Measurements from ENCODE around the gene RALGAPA1. TPM values are rescaled to one million over a fixed set of nuclear protein-coding genes. Genes with fewer than 3 reads are reported as not detected.
"Not testable (repeated sequence)": the region's sequence is repeated elsewhere in the genome, so short reads cannot be mapped to it uniquely, and the experiment has no call there.

The RALGAPA1 gene
- total and polyA plus RNA-seq, 4 donors, result 64.9 to 189 (median 86.1) TPM

GRCh38 chr14:35653045-35653444, 156.1 kb downstream of the RALGAPA1 start:
- Histone ChIP-seq H3K4me1 (ENCODE audit: control insufficient read depth, insufficient read depth, low read length) (no peaks in the 10 kb centered on the region), H3K4me3 (ENCODE audit: low read depth, low read length) (no peak overlapping the region), H3K27ac (ENCODE audit: low read depth, low read length) (no peak overlapping the region), H3K27me3 (ENCODE audit: control insufficient read depth, insufficient read depth, low read length) (no peaks in the 10 kb centered on the region), H3K9me3 (ENCODE audit: control insufficient read depth, insufficient read depth, low read length) (no peaks in the 10 kb centered on the region), H3K36me3 (ENCODE audit: control insufficient read depth, insufficient read depth, low read length) (peaks cover 10% of the 10 kb centered on the region)
- DNase-seq (ENCODE audit: low read depth in 4 of 6, low spot score in 6 of 6), result no peak
- 100% methylated on average over 1 of the region's 1 CpG for WGBS (ENCODE audit: insufficient coverage)

GRCh38 chr14:35643513-35643912, 165.6 kb downstream of the RALGAPA1 start:
- Histone ChIP-seq H3K4me1 (ENCODE audit: control insufficient read depth, insufficient read depth, low read length) (no peaks in the 10 kb centered on the region), H3K36me3 (ENCODE audit: control insufficient read depth, insufficient read depth, low read length) (peaks cover 23% of the 10 kb centered on the region), H3K4me3 (ENCODE audit: low read depth, low read length) (no peak overlapping the region), H3K27ac (ENCODE audit: low read depth, low read length) (no peak overlapping the region), H3K9me3 (ENCODE audit: control insufficient read depth, insufficient read depth, low read length) (peaks cover 1% of the 10 kb centered on the region), H3K27me3 (ENCODE audit: control insufficient read depth, insufficient read depth, low read length) (no peaks in the 10 kb centered on the region)
- no peak for DNase-seq (ENCODE audit: low read depth in 4 of 6, low spot score in 6 of 6)

GRCh38 chr14:35637851-35638250, 171.2 kb downstream of the RALGAPA1 start:
- Histone ChIP-seq H3K27ac (ENCODE audit: low read depth, low read length) (no peak overlapping the region), H3K27me3 (ENCODE audit: control insufficient read depth, insufficient read depth, low read length) (no peaks in the 10 kb centered on the region), H3K36me3 (ENCODE audit: control insufficient read depth, insufficient read depth, low read length) (peaks cover 3% of the 10 kb centered on the region), H3K9me3 (ENCODE audit: control insufficient read depth, insufficient read depth, low read length) (no peaks in the 10 kb centered on the region), H3K4me3 (ENCODE audit: low read depth, low read length) (no peak overlapping the region), H3K4me1 (ENCODE audit: control insufficient read depth, insufficient read depth, low read length) (no peaks in the 10 kb centered on the region)
- no CpG with 5 or more reads among the region's 2 CpGs for WGBS (ENCODE audit: insufficient coverage)
- no peak for DNase-seq (ENCODE audit: low read depth in 4 of 6, low spot score in 6 of 6)

GRCh38 chr14:35637269-35637668, 171.8 kb downstream of the RALGAPA1 start:
- peaks cover 3% of the 10 kb centered on the region for H3K36me3 ChIP-seq (ENCODE audit: control insufficient read depth, insufficient read depth, low read length)
- no peak overlapping the region for H3K4me3 ChIP-seq (ENCODE audit: low read depth, low read length)
- no peaks in the 10 kb centered on the region for H3K9me3 ChIP-seq (ENCODE audit: control insufficient read depth, insufficient read depth, low read length)
- DNase-seq (ENCODE audit: low read depth in 4 of 6, low spot score in 6 of 6), result no peak
- no peaks in the 10 kb centered on the region for H3K27me3 ChIP-seq (ENCODE audit: control insufficient read depth, insufficient read depth, low read length)
- WGBS (ENCODE audit: insufficient coverage), result no CpG with 5 or more reads among the region's 2 CpGs
- no peak overlapping the region for H3K27ac ChIP-seq (ENCODE audit: low read depth, low read length)
- H3K4me1 ChIP-seq (ENCODE audit: control insufficient read depth, insufficient read depth, low read length), result no peaks in the 10 kb centered on the region

- WGBS (ENCODE audit: insufficient coverage), result no CpG with 5 or more reads among the region's 1 CpG
Observed at GRCh38 chr14:35632676-35633075, 176.4 kb downstream of the RALGAPA1 start.

GRCh38 chr14:35632271-35632670, 176.8 kb downstream of the RALGAPA1 start:
- DNase-seq (ENCODE audit: low read depth in 4 of 6, low spot score in 6 of 6), result peak in 2 of 6 donors; percentile 7 to 17
- Histone ChIP-seq H3K36me3 (ENCODE audit: control insufficient read depth, insufficient read depth, low read length) (peaks cover 3% of the 10 kb centered on the region), H3K27me3 (ENCODE audit: control insufficient read depth, insufficient read depth, low read length) (no peaks in the 10 kb centered on the region), H3K4me3 (ENCODE audit: low read depth, low read length) (no peak overlapping the region), H3K9me3 (ENCODE audit: control insufficient read depth, insufficient read depth, low read length) (no peaks in the 10 kb centered on the region), H3K27ac (ENCODE audit: low read depth, low read length) (no peak overlapping the region), H3K4me1 (ENCODE audit: control insufficient read depth, insufficient read depth, low read length) (no peaks in the 10 kb centered on the region)
- WGBS (ENCODE audit: insufficient coverage), result no CpG with 5 or more reads among the region's 3 CpGs

More at GRCh38 chr14:35632676-35633075, 176.4 kb downstream of the RALGAPA1 start:
- Histone ChIP-seq H3K9me3 (ENCODE audit: control insufficient read depth, insufficient read depth, low read length) (no peaks in the 10 kb centered on the region), H3K4me1 (ENCODE audit: control insufficient read depth, insufficient read depth, low read length) (no peaks in the 10 kb centered on the region), H3K36me3 (ENCODE audit: control insufficient read depth, insufficient read depth, low read length) (peaks cover 3% of the 10 kb centered on the region), H3K4me3 (ENCODE audit: low read depth, low read length) (no peak overlapping the region), H3K27me3 (ENCODE audit: control insufficient read depth, insufficient read depth, low read length) (no peaks in the 10 kb centered on the region), H3K27ac (ENCODE audit: low read depth, low read length) (no peak overlapping the region)
- DNase-seq (ENCODE audit: low read depth in 4 of 6, low spot score in 6 of 6), result no peak

- DNase-seq (ENCODE audit: low read depth in 4 of 6, low spot score in 6 of 6), result no peak
- no peak overlapping the region for H3K27ac ChIP-seq (ENCODE audit: low read depth, low read length)
- H3K4me3 ChIP-seq (ENCODE audit: low read depth, low read length), result no peak overlapping the region
- WGBS (ENCODE audit: insufficient coverage), result no CpG with 5 or more reads among the region's 2 CpGs
- H3K36me3 ChIP-seq (ENCODE audit: control insufficient read depth, insufficient read depth, low read length), result peaks cover 3% of the 10 kb centered on the region
- H3K27me3 ChIP-seq (ENCODE audit: control insufficient read depth, insufficient read depth, low read length), result no peaks in the 10 kb centered on the region
- no peaks in the 10 kb centered on the region for H3K9me3 ChIP-seq (ENCODE audit: control insufficient read depth, insufficient read depth, low read length)
- no peaks in the 10 kb centered on the region for H3K4me1 ChIP-seq (ENCODE audit: control insufficient read depth, insufficient read depth, low read length)
Observed at GRCh38 chr14:35631071-35631805, 177.9 kb downstream of the RALGAPA1 start.

GRCh38 chr14:35628989-35629388, 180.1 kb downstream of the RALGAPA1 start:
- H3K27ac ChIP-seq (ENCODE audit: low read depth, low read length), result no peak overlapping the region
- WGBS (ENCODE audit: insufficient coverage), result 65% methylated on average over 3 of the region's 3 CpGs
- no peak overlapping the region for H3K4me3 ChIP-seq (ENCODE audit: low read depth, low read length)
- no peaks in the 10 kb centered on the region for H3K4me1 ChIP-seq (ENCODE audit: control insufficient read depth, insufficient read depth, low read length)
- DNase-seq (ENCODE audit: low read depth in 4 of 6, low spot score in 6 of 6), result no peak
- H3K9me3 ChIP-seq (ENCODE audit: control insufficient read depth, insufficient read depth, low read length), result no peaks in the 10 kb centered on the region
- no peaks in the 10 kb centered on the region for H3K27me3 ChIP-seq (ENCODE audit: control insufficient read depth, insufficient read depth, low read length)
- H3K36me3 ChIP-seq (ENCODE audit: control insufficient read depth, insufficient read depth, low read length), result peaks cover 7% of the 10 kb centered on the region

- not testable (repeated sequence) for DNase-seq (ENCODE audit: low read depth in 4 of 6, low spot score in 6 of 6); H3K27me3 ChIP-seq (ENCODE audit: control insufficient read depth, insufficient read depth, low read length); H3K9me3 ChIP-seq (ENCODE audit: control insufficient read depth, insufficient read depth, low read length); H3K4me1 ChIP-seq (ENCODE audit: control insufficient read depth, insufficient read depth, low read length); H3K27ac ChIP-seq (ENCODE audit: low read depth, low read length); H3K36me3 ChIP-seq (ENCODE audit: control insufficient read depth, insufficient read depth, low read length); H3K4me3 ChIP-seq (ENCODE audit: low read depth, low read length)
- no CpG with 5 or more reads among the region's 2 CpGs for WGBS (ENCODE audit: insufficient coverage)
Observed at GRCh38 chr14:35626947-35627346, 182.1 kb downstream of the RALGAPA1 start.

- not testable (repeated sequence) for H3K4me1 ChIP-seq (ENCODE audit: control insufficient read depth, insufficient read depth, low read length); H3K36me3 ChIP-seq (ENCODE audit: control insufficient read depth, insufficient read depth, low read length); H3K4me3 ChIP-seq (ENCODE audit: low read depth, low read length); DNase-seq (ENCODE audit: low read depth in 4 of 6, low spot score in 6 of 6); H3K27me3 ChIP-seq (ENCODE audit: control insufficient read depth, insufficient read depth, low read length); H3K9me3 ChIP-seq (ENCODE audit: control insufficient read depth, insufficient read depth, low read length); H3K27ac ChIP-seq (ENCODE audit: low read depth, low read length)
- no CpG with 5 or more reads among the region's 4 CpGs for WGBS (ENCODE audit: insufficient coverage)
Observed at GRCh38 chr14:35621996-35622395, 187.1 kb downstream of the RALGAPA1 start.
